GM12878 (cell line): Measurements from ENCODE around the gene TMEM38B. TPM values are rescaled to one million over a fixed set of nuclear protein-coding genes. Genes with fewer than 3 reads are reported as not detected.
"Not testable (repeated sequence)": the region's sequence is repeated elsewhere in the genome, so short reads cannot be mapped to it uniquely, and the experiment has no call there.

Experiments
- ATAC-seq: fragments of 200-7000 bp; cut with Tn5 transposase; 3 replicates; pipeline ENCODE4 v1.9.1; 2020; ENCODE audit warnings: mild to moderate bottlenecking, moderate library complexity
- BruUV-seq: library from RNA; stranded (reverse); fragments of 400-500 nt; replicated peaks from 2 replicates; lab custom pipeline; 2021; lab: Mats Ljungman, UMichigan
- CTCF ChIA-PET: fragments of 300-600 bp; sonication (Branson Sonifier 250); formaldehyde crosslinking; extraction: SDS; loops from one replicate; lab custom pipeline; 2021; ENCODE audit warnings: inconsistent platforms; lab: Yijun Ruan, JAX
- POLR2A ChIA-PET: fragments of 350-600 bp; formaldehyde crosslinking; extraction: SDS; loops from one replicate; lab custom pipeline; 2021; ENCODE audit warnings: inconsistent platforms; lab: Charles Lee
- RAD21 ChIA-PET: fragments of 300-600 bp; sonication (Branson Sonifier 250); formaldehyde crosslinking; loops from one replicate; lab custom pipeline; 2023; ENCODE audit warnings: antibody characterized with exemption; ENCODE audit not compliant: unreplicated experiment; lab: Charles Lee
- SMC1A ChIA-PET: fragments of 300-600 bp; sonication (Branson Sonifier 250); formaldehyde crosslinking; loops from one replicate; lab custom pipeline; 2023; ENCODE audit not compliant: unreplicated experiment, uncharacterized antibody; lab: Charles Lee
- DNase-seq: peaks from one replicate; pipeline ENCODE4 v3.0.0-alpha.2; 2011; ENCODE audit warnings: low read depth, low spot score
- FAIRE-seq: peaks from 3 replicates; lab custom pipeline; 2011; peaks lifted over from hg19 to GRCh38; lab: Jason Lieb, UNC
- H2AFZ ChIP-seq: 2 replicates; pipeline ENCODE4 v1.6.0; 2011; ENCODE audit warnings: low read depth, low read length, control low read depth; ENCODE audit not compliant: control insufficient read depth
- H3K27ac ChIP-seq: 2 replicates; pipeline ENCODE4 v1.5.1; 2011; ENCODE audit warnings: control low read depth; ENCODE audit not compliant: control insufficient read depth, insufficient read depth
- H3K27me3 ChIP-seq, 2 experiments: replicated peaks in 1 of 2; 2 replicates each; pipeline versions ENCODE4 v1.6.0 to v1.6.1; 2011; ENCODE audit warnings: low read length in 1 of 2; ENCODE audit not compliant: control insufficient read depth in 2 of 2, insufficient read depth in 2 of 2
- H3K36me3 ChIP-seq, 2 experiments: 2 replicates each; pipeline ENCODE4 v1.5.1; 2011; ENCODE audit warnings: low read length in 1 of 2; ENCODE audit not compliant: control insufficient read depth in 2 of 2, insufficient read depth in 2 of 2
- H3K4me1 ChIP-seq: 2 replicates; pipeline ENCODE4 v1.6.1; 2011; ENCODE audit warnings: mild to moderate bottlenecking, low read length, moderate library complexity, mixed read lengths; ENCODE audit not compliant: control insufficient read depth, insufficient read depth
- H3K4me2 ChIP-seq: 2 replicates; pipeline ENCODE4 v1.6.0; 2011; ENCODE audit warnings: control low read depth; ENCODE audit not compliant: control insufficient read depth, insufficient read depth
- H3K4me3 ChIP-seq: fragments of 200-600 bp; sonication (generic); 2 replicates; pipeline ENCODE4 v1.5.1; 2016
- H3K79me2 ChIP-seq: 2 replicates; pipeline ENCODE4 v1.6.0; 2011; ENCODE audit warnings: low read length; ENCODE audit not compliant: control insufficient read depth, insufficient read depth
- H3K9ac ChIP-seq: 2 replicates; pipeline ENCODE4 v1.8.0; 2011; ENCODE audit warnings: low read length, control low read depth, mixed read lengths; ENCODE audit not compliant: control insufficient read depth, insufficient read depth
- H3K9me3 ChIP-seq: replicated peaks from 3 replicates; pipeline ENCODE4 v1.5.1; 2011; ENCODE audit warnings: mild to moderate bottlenecking, low read length; ENCODE audit not compliant: control insufficient read depth, insufficient read depth
- H4K20me1 ChIP-seq: 2 replicates; pipeline ENCODE4 v1.6.0; 2011; ENCODE audit not compliant: control insufficient read depth, insufficient read depth
- ASH2L ChIP-seq: fragments of 300-600, 200-600 bp; sonication (generic); IDR thresholded peaks from 2 replicates; pipeline ENCODE4 v1.6.1; 2017; ENCODE audit warnings: low read depth, mild to moderate bottlenecking, borderline replicate concordance
- BCL11A ChIP-seq: IDR thresholded peaks from 2 replicates; pipeline ENCODE4 v1.6.1; 2011; ENCODE audit warnings: low read depth, low read length
- BRCA1 ChIP-seq: IDR thresholded peaks from 2 replicates; pipeline ENCODE4 v1.6.1; 2011; ENCODE audit warnings: low read depth, low read length, improper control_type of control experiment
- CREB1 ChIP-seq: IDR thresholded peaks from 2 replicates; pipeline ENCODE4 v1.6.1; 2012; ENCODE audit warnings: low read depth, mild to moderate bottlenecking, inconsistent platforms
- CREM ChIP-seq: IDR thresholded peaks from 2 replicates; pipeline ENCODE4 v1.6.1; 2014; ENCODE audit warnings: antibody characterized with exemption, low read depth
- EGR1 ChIP-seq, 2 experiments: IDR thresholded peaks; 1 replicate in 1 of 2; 2 replicates in 1 of 2; pipeline ENCODE4 v1.6.1; 2011 to 2012; ENCODE audit warnings: low read depth in 2 of 2, low read length in 2 of 2, borderline replicate concordance in 1 of 2, mild to moderate bottlenecking in 1 of 2, moderate library complexity in 1 of 2
- FOXM1 ChIP-seq: IDR thresholded peaks from 2 replicates; pipeline ENCODE4 v1.6.1; 2012; ENCODE audit warnings: low read depth, mild to moderate bottlenecking, inconsistent platforms, low read length, moderate library complexity
- HCFC1 ChIP-seq: fragments of 150-350 bp; IDR thresholded peaks from 2 replicates; pipeline ENCODE4 v1.6.1; 2014; ENCODE audit warnings: low read length
- IKZF1 ChIP-seq: fragments of 450-650 bp; conservative IDR thresholded peaks from 2 replicates; pipeline ENCODE4 v1.6.1; 2017; ENCODE audit warnings: antibody characterized with exemption, mild to moderate bottlenecking
- MXI1 ChIP-seq: fragments of 150-350 bp; IDR thresholded peaks from 2 replicates; pipeline ENCODE4 v1.6.1; 2011; ENCODE audit warnings: low read depth, mild to moderate bottlenecking, inconsistent platforms, low read length, improper control_type of control experiment
- MYB ChIP-seq: fragments of 150-350 bp; IDR thresholded peaks from 2 replicates; pipeline ENCODE4 v1.6.1; 2014; ENCODE audit warnings: mild to moderate bottlenecking, low read depth, low read length, borderline replicate concordance
- NBN ChIP-seq: fragments of 450-650 bp; IDR thresholded peaks from 2 replicates; pipeline ENCODE4 v1.6.1; 2016
- PML ChIP-seq: IDR thresholded peaks from 2 replicates; pipeline ENCODE4 v1.6.1; 2012; ENCODE audit warnings: low read length, inconsistent platforms
- RCOR1 ChIP-seq: conservative IDR thresholded peaks from 2 replicates; pipeline ENCODE4 v1.6.1; 2012; ENCODE audit warnings: low read depth, low read length, improper control_type of control experiment
- SREBF2 ChIP-seq: IDR thresholded peaks from 2 replicates; pipeline ENCODE4 v1.6.1; 2012; ENCODE audit warnings: mild to moderate bottlenecking, low read length
- STAT1 ChIP-seq: fragments of 450-650 bp; conservative IDR thresholded peaks from 2 replicates; pipeline ENCODE4 v1.6.1; 2014; ENCODE audit warnings: antibody characterized with exemption, mild to moderate bottlenecking
- YBX1 ChIP-seq: fragments of 450-650 bp; IDR thresholded peaks from 2 replicates; pipeline ENCODE4 v1.6.1; 2016; ENCODE audit warnings: antibody characterized with exemption
- ZNF274 ChIP-seq: IDR thresholded peaks from one replicate; pipeline ENCODE4 v1.8.0; 2011; ENCODE audit not compliant: insufficient read length, insufficient read depth
- ZNF622 ChIP-seq: fragments of 450-650 bp; IDR thresholded peaks from 2 replicates; pipeline ENCODE4 v1.6.1; 2017; ENCODE audit warnings: mild to moderate bottlenecking, inconsistent platforms
- WGBS: methylation state at CpG from one replicate; pipeline ENCODE4 v1.1.6; 2016; ENCODE audit warnings: low lambda C conversion rate; ENCODE audit not compliant: insufficient replicate concordance, insufficient coverage; ENCODE audit errors: missing lambda C conversion rate; 5-methylcytosine and 5-hydroxymethylcytosine counted together
- in situ Hi-C: fragments of 300-500 bp; cut with MboI; formaldehyde crosslinking; loops from 9 replicates; pipeline ENCODE4 v1.14.3; 2018; ENCODE audit warnings: mixed read lengths
- intact Hi-C: fragments of 100-400 bp; cut with micrococcal nuclease; formaldehyde crosslinking; loops from one replicate; pipeline ENCODE4 v1.14.2; 2022; ENCODE audit not compliant: unreplicated experiment
- polyA plus RNA-seq, 11 experiments: library from polyadenylated mRNA; depleted of rRNA in 4 of 11; unstranded in 6 of 11; stranded (reverse) in 5 of 11; fragments of >200 nt; fragmentation: Nextera tagmentation in 4 of 11; fragmentation: Illumina TruSeq in 1 of 11; extraction: Ambion mirVana in 4 of 11; extraction: Trizol in 1 of 11; gene quantifications; 1 replicate in 1 of 11; 2 replicates in 10 of 11; pipeline versions ENCODE4 v1.2.1 to v1.2.3, GENCODE V29; 2011 to 2016; ENCODE audit warnings: inconsistent platforms in 2 of 11, missing spikeins in 2 of 11, low read depth in 1 of 11
- total RNA-seq, 4 experiments: library from RNA; depleted of rRNA in 3 of 4; stranded (reverse); fragments of >200 nt in 3 of 4; fragmentation: Illumina TruSeq in 1 of 4; extraction: Trizol in 1 of 4; gene quantifications; 2 replicates each; pipeline versions ENCODE4 v1.2.1 to v1.2.3, GENCODE V29; 2013 to 2021
- TF ChIP-seq, protein P1 (sequence below): fragments of 450-650 bp; IDR thresholded peaks from 2 replicates; pipeline ENCODE4 v1.6.1; 2016; ENCODE audit warnings: mild to moderate bottlenecking

The TMEM38B gene
- total and polyA plus RNA-seq, 10 of the 15 experiments (the other 5 are each of a cell fraction or from before 2014, with no cell fraction given) = 8.4 to 22.5 (median 12.7) TPM

DNA sequence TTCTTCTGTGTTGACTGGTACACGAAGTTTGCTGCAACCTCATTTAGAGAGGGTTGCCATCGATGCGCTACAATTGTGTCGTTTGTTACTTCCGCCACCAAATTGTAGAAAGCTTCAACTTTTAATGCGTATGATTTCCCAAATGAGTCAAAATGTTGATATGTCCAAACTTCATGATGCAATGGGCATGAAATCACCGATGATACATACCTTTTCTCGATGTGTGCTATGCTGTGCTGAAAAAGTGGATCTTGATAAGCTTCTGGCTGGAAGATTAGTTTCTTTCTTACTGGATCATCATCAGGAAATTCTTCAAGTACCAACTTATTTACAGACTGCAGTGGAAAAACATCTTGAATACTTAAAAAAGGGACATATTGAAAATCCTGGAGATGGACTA, 65.7 kb downstream of the TMEM38B start:
- Histone ChIP-seq H3K36me3 (no peaks in the 10 kb centered on the region), H2AFZ (no peak overlapping the region), H3K27me3 (no peaks in the 10 kb centered on the region), H3K9ac (no peak overlapping the region), H3K27ac (no peak overlapping the region), H3K9me3 (no peaks in the 10 kb centered on the region), H3K4me2 (no peak overlapping the region), H3K4me1 (no peaks in the 10 kb centered on the region), H3K79me2 (no peaks in the 10 kb centered on the region), H4K20me1 (no peaks in the 10 kb centered on the region), H3K4me3 (no peak overlapping the region)
- no peak for ATAC-seq
- TF ChIP-seq MXI1 (no peak), YBX1 (no peak), MYB (no peak), STAT1 (no peak), CREB1 (no peak), FOXM1 (no peak), SREBF2 (no peak), HCFC1 (no peak), BRCA1 (no peak), ZNF274 (no peak), NBN (no peak), BCL11A (no peak), ZNF622 (no peak), EGR1 (IDR thresholded peaks at IDR 0.05; ENCODE audit: borderline replicate concordance in 1 of 2, low read depth in 2 of 2, low read length in 2 of 2) (no peak), IKZF1 (no peak), PML (no peak), ASH2L (no peak), RCOR1 (no peak), CREM (no peak)
- TF ChIP-seq, protein P1, sequence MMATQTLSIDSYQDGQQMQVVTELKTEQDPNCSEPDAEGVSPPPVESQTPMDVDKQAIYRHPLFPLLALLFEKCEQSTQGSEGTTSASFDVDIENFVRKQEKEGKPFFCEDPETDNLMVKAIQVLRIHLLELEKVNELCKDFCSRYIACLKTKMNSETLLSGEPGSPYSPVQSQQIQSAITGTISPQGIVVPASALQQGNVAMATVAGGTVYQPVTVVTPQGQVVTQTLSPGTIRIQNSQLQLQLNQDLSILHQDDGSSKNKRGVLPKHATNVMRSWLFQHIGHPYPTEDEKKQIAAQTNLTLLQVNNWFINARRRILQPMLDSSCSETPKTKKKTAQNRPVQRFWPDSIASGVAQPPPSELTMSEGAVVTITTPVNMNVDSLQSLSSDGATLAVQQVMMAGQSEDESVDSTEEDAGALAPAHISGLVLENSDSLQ = no peak
- no peak for DNase-seq
- ChIA-PET RAD21 (no interaction called here), CTCF (no interaction called here), POLR2A (no interaction called here), SMC1A (no interaction called here)
- intact Hi-C loops = no loop called here
- in situ Hi-C loops = no loop called here
- no peak for FAIRE-seq
- no TSS peak for BruUV-seq
- 93% methylated on average over 8 of the region's 8 CpGs for WGBS

GRCh38 chr9:105782561-105783494, 88.5 kb downstream of the TMEM38B start:
- SMC1A ChIA-PET, in situ Hi-C loops, H4K20me1 ChIP-seq, H3K4me2 ChIP-seq, H3K9ac ChIP-seq, DNase-seq, RAD21 ChIA-PET, CTCF ChIA-PET, H3K9me3 ChIP-seq, H3K27ac ChIP-seq, intact Hi-C loops, H3K79me2 ChIP-seq, H2AFZ ChIP-seq, H3K36me3 ChIP-seq, FAIRE-seq, H3K4me1 ChIP-seq, ATAC-seq, POLR2A ChIA-PET, H3K27me3 ChIP-seq, BruUV-seq, H3K4me3 ChIP-seq: not testable (repeated sequence)
- WGBS = 94% methylated on average over 19 of the region's 27 CpGs
